GM18507 (cell line): ENCODE measurements around the gene PTK6.

Experiments used
- DNase-seq: peaks from one replicate; pipeline ENCODE4 v3.0.0; 2011; ENCODE audit warnings: low read depth; ENCODE audit not compliant: insufficient read length; ENCODE audit errors: extremely low spot score
- FAIRE-seq: peaks from 2 replicates; lab custom pipeline; 2011; peaks lifted over from hg19 to GRCh38; lab: Jason Lieb, UNC

The PTK6 gene

DNA sequence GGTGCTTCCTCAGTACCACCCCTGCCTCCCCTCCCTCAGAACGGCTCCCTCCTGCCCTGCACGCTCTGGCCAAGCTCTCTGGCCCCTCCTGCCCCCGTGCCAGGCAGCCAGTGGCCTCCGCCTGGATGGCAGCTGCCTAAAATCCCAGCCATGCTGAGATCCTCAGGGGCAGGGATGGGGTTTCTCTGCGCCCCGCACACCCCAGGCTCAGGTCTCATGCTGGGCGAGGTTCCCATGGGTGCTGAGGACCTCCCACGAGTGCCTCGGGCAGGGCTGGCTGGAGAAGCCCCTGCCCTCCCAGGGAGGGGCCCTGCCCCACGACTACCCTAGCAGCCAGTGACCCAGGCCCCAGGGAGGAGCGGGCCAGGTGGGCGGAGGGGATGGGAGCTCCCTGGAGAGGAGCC is 2.7 kb downstream of the PTK6 start:
- no peak for DNase-seq
- FAIRE-seq: no peak

DNA sequence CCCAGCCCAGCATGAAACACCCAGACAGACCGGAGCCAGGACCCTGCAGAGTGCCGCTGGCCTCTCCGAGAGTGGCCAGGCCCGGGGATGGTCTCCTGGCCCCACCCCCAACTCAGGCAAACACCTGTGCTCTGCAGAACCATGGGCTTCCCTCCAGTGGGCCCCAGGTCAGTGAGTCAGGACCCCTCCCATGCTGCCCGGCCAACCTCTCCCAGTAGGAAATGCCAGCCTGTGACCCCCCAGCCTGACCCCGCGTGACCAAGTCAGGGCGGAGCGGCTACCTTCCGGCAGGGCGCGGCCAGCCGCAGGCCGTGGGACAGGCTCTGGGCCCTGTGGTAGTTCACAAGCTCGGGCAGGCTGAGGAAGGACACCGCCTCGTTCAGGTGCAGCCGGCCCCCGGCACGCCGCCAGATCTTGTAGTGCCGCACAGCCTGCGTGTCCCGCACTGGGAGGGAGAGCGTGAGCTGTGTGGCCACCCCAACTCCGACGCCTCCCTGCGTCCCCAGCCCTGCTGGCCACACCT is 3.2 kb downstream of the PTK6 start:
- DNase-seq: no peak
- FAIRE-seq: no peak

DNA sequence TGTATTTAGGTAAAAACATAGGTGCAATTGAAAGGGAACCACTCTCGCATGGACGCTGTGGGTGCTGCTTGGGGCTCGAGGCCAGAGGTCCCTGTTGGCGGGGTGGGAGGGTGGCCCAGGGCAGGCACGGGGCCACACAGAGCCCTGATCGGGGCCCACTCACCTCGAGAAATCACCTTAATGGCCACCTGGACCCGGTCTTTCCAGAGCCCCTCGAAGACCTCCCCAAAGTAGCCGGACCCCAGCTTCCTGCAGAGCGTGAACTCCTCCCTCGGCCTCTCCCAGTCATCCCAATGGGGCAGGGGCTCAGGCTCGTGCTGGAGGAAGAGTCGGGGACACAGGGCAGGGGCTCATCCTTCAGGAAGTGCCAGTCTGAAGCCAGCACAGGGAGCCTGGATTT is 3.8 kb downstream of the PTK6 start:
- DNase-seq: no peak
- FAIRE-seq: no peak

DNA sequence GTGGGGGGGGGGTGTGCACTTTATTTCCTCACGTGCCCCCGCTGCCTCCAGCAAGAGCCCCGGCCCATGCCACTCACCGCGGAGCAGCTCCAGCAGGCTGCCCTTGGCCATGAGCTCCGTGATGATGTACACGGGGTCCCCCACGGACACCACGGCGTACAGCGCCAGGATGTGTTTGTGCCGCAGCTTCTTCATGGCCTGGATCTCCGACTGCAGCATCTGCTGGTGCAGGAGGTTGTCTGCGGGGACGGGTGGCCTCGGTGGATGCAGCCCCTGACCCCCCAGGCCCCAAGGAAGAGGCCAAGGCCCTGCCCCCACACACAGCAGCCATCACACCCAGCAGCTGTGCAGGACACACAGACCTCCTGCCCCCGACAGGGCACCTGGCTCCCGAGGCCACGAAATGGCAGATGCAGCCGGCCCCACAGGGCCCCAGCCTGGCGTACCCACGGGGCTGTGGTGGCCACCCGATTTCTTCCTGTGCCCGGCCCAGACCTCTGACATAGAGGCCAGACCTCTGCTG is 4.7 kb downstream of the PTK6 start:
- FAIRE-seq: no peak
- DNase-seq: no peak

DNA sequence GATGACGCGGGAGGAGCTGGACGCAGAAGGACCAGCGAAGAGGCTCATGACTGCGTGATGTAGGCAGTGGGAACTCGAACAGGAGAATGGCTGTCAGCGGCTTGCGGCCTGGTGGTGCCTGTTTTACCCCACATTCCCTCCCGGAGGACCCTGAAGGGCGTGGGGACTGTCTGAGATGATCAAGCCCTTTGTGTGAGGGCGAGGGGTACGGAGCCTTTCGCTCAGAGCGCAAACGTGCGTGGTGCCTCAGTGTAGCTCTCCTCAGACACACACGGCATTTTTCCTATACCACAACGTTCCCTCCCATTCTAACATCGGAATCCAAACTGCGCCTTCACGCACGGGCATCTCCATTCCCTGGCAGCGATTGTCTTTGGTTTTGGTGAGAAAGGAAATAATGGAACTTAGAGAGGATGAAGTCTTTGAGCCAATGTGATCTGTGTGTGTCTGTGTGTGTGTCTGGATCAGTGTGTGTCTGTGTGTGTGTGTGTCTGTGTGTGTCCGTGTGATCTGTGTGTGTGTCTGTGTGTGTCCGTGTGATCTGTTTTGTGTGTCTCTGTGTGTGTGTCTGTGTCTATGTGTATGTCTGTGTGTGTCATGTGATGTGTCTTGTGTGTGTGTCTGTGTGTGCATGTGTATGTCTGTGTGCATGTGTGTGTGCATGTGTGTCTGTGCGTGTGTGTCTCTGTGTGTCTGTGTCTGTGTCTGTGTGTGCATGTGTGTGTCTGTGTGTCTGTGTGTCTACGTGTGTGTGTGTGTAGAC is 5.3 kb downstream of the PTK6 start:
- DNase-seq: no peak
- FAIRE-seq: no peak

DNA sequence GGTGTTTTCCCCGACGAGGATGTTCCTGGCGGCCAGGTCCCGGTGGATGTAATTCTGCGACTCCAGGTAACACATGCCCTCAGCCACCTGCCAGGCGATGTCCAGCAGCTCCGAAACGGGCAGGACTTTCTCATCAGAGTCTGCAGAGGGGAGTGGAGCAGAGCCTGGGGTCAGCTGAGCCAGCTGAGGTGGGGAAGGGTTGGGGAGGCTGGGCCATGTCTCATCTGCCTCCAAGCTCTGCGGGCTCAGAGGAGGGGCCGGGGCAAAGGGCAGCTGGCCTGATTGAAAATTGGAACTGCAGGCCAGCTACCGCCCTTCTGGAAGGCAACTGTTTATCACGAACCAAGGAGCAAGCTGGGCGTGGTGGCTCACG is 6.4 kb downstream of the PTK6 start:
- FAIRE-seq (no peak), DNase-seq (no peak)

DNA sequence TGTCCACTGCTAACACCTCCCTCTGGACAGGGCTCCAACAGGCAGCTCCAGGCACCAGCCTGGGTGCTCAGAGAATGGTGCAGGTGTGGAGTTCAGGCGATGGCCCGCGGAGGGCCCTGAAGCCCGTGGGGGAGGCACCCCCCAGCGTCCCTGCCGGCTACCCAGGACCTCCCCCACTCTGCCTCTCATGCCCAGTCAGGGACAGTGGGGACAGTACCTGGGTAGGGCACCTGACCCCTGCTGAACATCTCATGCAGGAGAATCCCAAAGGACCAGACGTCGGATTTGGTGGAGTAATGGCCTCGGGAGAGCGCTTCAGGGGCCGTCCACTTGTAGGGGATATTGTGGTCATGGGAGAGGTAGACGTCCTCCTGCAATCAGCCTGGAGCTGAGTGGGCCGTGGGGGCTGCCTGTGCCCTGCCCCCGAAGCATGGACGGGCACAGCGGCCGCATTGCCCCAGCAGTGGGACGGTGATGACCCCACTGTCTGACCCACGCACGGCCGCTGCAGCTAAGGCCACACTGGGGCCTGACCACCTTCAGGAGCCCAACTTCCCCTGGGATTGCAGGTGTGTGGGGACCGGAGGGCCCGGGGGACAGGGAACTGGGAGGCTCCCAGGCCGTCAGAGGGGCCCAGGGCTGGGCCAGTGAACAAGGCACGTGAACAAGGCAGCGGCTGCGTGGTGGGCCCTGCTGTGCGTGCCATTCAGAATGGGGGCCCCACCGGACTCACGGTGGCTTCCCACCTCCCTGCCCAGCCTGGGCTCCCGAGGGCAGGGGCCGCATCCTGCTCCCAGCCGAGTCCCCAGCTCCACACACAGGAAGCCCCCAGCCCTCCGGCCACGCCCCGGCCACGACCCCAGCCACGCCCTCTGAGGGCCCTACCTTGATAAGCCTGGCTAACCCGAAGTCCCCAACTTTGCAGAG is 7.1 kb downstream of the PTK6 start:
- DNase-seq (no peak), FAIRE-seq (no peak)

DNA sequence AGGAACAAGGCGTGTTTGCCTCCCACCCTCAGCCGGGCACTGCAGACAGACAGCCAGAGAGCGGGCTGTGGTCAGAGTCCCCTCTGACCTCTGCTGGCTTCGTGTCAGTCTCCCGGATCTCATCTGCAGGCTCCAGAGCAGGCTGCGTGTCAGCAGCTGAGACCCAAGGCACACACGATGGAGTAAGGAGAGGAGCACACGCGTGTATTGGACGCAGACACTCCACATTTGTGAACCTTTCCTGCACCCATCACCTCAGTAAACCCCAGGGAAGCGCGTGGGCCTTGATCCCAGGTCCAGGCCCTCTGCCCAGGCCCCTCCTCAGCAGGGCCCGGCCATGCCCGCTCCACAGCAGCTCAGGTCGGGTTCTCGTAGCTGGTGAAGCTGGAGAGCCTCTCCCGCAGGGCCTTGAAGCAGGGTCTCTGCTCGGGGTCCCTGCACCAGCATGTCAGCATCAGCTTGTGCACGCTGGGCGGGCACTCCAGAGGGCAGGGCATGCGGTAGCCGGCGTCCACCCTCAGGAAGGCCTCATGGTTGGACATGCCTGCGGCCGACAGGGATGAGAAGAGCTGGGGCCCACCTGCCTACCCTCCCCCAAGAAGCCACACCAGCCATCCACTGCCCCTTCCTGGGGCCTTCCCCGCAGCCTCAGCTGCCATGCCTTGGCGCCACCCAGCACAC is 7.9 kb downstream of the PTK6 start:
- FAIRE-seq: no peak
- no peak for DNase-seq

DNA sequence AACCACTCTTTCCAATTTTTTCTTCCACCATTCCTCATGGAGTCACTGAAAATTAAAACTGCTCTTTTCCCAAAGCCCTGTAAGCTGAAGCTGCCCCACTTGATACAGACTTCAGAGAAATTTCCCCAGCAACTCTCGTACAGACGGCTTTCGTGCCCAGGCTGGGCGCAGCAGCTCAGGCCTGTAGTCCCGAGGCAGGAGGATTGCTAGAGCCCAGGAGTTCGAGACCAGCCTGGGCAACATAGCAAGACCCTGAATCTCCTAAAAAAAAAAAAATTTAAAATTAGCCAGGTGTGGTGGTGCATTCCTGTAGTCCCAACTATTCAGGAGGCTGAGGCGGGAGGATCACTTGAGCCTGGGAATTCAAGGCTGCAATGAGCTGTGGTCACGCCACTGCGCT is 10.0 kb downstream of the PTK6 start:
- FAIRE-seq: no peak
- DNase-seq: no peak

DNA sequence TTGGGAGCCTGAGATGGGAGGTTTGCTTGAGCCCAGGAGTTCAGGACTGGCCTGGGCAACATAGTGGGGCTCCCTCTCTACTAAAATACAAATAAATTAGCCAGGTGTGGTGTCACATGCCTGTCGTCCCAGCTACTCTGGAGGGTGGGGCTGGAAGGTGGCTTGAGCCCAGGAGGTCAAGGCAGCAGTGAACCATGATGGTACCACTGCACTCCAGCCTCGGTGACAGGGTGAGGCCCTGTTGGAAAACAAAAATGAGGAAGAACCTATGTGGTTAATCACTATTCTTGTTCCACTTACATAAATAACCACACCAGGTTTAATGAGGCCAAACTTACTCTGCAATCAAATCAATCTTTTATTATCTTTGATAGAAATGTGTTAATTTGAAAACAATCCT is 11.2 kb downstream of the PTK6 start:
- no peak for FAIRE-seq
- DNase-seq: no peak

DNA sequence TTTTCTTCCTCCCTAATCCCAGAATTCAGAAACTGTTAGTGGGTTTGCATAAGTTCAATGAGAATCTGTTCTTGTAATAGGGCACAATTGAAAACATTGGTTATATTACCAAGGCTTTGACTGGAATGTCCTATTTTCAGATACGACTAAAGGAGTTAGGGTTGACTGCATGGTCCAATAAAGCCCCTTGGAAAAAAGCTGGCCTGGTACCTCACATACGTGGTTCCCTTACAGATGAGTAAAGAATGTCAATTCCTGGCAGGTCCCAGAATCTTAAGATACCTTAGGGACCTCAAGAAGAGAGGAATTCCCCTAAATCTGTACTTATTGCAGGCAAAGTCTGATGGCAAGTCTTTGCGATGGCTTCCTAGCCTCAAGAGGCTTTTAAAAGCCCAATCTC is 12.0 kb downstream of the PTK6 start:
- no peak for FAIRE-seq

DNA sequence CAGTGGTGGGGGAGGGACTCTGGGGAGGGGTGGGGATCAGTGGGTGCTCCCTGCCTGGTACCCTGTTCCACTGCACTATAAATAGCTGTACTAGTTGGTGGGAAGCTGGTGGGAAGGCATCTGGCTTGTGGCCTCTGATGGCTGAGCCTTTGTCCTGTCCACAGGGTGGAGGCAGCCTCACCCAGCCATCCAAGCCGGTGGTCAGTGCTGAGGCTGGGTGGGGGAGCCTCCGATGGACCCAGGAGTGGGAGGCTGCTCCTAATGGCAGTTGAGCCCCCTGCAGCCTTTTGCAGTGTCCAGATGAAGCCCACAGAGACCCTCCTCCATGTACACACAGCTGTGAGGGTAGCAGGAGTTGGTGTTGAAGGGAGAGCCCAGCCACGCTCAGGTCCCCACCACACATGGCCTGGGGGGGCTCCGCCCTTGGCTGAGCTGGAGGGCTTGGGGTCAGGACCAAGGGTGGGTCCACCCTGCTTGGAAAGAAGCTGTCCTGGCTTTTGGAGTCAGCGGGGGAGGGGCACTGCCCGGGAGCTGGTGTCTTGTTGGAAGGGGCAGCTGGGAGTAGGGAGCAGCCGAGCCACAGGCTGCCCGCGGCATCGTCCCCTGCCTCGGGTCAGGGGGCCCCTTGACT is 14.1 kb downstream of the PTK6 start:
- no peak for FAIRE-seq

More for the DNA sequence above, 12.0 kb downstream of the PTK6 start:
- no peak for DNase-seq

DNA sequence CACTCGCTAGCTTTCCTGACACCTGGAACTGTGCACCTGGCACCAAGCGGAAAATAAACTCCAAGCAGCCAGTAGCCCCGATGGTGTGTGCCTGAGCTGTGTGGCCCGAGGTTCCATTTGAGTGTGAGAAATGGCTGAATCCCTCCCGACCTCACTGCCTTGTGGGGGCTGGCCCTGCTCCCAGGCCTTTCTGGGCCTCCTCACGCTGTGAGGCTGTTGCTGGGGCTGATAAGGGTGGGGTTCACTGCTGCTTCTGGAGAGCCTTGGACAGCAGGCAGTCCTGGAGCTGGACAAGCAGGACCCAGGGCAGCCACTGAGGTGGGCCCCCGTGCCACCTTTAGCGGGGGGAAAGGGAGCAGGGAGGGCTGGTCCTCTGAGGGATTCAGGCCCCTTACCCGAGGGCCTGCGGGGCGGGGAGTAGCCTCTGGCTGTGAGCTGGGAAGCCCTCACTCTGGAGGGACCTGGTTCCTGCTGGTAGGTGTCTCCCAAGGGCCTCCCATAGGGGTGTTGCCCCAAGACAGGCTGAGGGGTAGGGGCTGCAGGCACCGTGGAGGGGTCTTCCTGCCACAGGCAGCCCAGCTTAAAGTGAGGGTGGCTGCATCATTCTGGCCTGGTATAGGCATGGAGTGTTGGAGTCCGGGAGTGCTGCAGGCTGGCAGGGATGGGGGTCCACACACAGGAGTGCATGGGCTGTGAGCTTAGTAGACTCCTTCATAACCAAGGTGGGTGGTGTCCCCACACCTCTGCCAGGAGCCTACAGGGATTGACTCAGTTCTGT is 14.9 kb downstream of the PTK6 start:
- no peak for DNase-seq
- FAIRE-seq: no peak

More for the DNA sequence above, 14.1 kb downstream of the PTK6 start:
- no peak for DNase-seq

DNA sequence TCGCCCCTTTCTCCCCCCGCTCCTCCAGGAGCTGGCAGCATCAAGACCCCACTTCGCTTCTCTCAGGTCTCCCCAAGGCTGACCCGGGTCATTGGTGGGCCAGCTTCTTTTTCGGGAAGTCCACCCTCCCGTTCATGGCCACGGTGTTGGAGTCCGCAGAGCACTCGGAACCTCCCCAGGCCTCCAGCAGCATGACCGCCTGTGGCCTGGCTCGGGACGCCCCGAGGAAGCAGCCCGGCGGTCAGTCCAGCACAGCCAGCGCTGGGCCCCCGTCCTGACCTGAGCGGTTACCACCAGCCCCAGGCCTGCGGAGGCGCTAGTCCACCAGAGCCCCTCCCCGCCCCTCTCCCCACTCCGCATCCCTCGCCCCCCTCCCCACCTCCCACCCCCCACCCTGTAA is 15.6 kb downstream of the PTK6 start:
- FAIRE-seq (no peak), DNase-seq (no peak)

DNA sequence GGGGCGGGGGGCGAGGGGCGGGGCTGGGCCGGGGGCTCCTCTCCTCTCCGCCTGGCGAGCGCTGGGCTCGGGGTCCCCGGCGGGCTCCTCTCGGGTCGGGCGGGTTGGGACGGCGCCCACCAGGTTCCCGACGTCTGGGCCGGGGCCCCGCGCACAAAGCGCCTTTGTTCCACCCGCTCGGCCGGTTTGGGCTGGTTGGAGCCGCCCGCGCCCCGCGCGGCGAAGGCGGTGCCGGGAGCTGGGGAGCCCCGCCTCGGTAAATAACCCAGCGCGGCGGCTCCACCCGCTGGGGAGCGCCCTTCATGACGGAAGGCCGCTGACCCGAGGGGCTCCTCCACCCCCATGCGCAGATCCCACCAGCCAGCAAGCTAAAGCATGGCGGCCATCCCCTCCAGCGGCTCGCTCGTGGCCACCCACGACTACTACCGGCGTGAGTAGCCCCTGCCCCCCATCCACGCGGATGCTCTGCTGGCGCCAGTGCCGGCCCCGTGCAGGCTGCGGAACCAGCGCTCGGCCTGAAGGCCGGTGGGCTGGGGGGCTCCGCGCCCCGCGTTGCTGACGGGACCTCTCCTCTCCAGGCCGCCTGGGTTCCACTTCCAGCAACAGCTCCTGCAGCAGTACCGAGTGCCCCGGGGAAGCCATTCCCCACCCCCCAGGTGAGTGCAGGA is 16.1 kb downstream of the PTK6 start:
- FAIRE-seq (peak; percentile 9), DNase-seq (peak; percentile 58)

DNA sequence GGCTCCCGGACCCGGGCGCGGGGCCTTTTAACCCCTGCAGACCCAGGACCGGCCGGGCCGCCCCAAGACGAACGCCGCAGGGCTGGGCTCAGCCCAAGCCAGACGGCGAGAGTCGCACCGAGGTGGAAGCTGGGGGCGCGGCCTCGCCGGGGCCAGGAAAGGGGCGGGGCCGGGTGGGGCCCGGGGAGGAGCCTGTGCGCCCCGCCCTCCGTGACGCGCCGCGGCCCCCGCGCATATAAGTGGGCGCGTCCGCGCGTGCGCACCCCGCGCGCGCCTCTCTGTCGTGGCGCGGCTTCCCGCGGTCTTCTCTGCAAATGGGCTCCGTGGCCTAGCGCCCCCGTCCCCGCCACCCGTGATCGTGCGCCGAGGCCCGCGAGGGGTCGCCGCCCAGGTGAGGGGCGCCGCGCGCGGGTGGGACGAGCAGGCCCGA is 16.7 kb downstream of the PTK6 start, which contains the start of gene PPDPF:
Gene PPDPF (plus strand): TSS at position 262 of the 430 bp plus-strand sequence. CDS start 544 bp downstream, outside the sequence.
- DNase-seq (peak; percentile 96), FAIRE-seq (peak; percentile 68)

DNA sequence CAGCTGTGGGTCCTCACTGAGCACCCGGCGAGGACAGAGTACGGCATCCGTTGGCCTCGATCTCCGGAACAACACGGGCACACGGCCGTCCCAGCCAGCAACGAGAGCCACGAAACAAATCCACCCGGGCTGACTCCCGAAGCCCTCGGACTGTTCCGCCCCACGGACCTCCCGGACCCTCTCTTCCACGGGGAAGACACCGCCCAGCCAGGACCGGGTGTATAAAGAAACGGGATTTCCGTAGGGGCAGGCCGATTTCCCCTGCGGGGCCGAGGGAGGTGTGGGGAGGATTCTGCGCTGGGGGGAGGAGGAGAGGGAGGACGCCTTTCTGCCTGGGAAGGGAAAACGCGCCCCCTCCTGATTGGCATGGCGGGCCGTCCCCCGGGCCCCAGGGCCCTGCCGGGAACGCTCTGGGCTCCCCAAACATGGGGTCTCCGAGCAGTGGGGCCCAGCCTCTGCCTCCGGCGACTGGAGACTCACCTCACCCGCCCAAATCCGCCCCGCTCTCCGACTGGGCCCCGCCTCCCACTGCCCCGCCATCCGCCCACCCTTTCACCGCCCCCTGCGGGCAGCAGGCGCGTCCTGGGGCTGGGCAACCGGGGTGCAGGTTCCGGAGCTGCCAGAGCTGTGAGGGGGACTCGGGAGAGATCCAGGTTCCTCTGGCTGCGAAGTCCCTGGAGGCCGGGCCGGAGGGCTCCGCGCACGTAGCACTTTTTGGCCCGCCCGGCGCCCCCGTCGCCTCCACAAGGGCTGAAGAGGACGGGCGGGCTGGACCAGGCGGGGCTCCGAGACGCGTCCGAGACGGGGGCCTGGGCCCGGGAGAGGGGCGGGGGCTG is 17.3 kb downstream of the PTK6 start:
- FAIRE-seq (no peak), DNase-seq (no peak)
